Measurements from ENCODE around the gene FTO.

DNA sequence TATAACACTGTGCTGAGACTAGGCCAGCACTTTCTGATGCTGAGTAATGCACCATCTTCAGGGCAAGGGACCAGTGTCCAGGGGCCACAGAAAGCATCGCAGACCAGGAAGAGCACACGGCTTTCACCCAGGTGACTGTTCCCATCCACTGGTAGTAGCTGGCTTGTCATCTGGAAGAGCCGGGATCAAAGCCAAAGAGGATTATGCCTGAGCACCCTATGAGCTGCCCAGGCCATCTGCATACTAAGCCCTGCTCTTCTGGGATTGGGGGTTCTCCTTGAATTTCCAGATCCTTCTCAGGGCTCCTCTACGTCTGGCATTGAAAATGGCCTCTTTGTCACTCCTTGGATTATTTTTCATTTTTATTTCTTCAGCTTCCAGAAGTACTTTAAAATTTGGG is 441.9 kb downstream of the FTO start:
- no peak for TF ChIP-seq CTCF (IDR thresholded peaks at IDR 0.05)
- no peak for TF ChIP-seq POLR2A (IDR thresholded peaks at IDR 0.05)
